ENCODE measurements around the gene PRDM16. TPM values are rescaled to one million over a fixed set of nuclear protein-coding genes. Genes with fewer than 3 reads are reported as not detected.
A peak's percentile ranks its signal among the peaks of the same experiment; 100 is the strongest.

Gene PRDM16
- total and polyA plus RNA-seq, 2 of the 13 experiments (the other 11 are each of a cell fraction or from before 2014, with no cell fraction given), result 0.15 to 0.81 TPM

DNA sequence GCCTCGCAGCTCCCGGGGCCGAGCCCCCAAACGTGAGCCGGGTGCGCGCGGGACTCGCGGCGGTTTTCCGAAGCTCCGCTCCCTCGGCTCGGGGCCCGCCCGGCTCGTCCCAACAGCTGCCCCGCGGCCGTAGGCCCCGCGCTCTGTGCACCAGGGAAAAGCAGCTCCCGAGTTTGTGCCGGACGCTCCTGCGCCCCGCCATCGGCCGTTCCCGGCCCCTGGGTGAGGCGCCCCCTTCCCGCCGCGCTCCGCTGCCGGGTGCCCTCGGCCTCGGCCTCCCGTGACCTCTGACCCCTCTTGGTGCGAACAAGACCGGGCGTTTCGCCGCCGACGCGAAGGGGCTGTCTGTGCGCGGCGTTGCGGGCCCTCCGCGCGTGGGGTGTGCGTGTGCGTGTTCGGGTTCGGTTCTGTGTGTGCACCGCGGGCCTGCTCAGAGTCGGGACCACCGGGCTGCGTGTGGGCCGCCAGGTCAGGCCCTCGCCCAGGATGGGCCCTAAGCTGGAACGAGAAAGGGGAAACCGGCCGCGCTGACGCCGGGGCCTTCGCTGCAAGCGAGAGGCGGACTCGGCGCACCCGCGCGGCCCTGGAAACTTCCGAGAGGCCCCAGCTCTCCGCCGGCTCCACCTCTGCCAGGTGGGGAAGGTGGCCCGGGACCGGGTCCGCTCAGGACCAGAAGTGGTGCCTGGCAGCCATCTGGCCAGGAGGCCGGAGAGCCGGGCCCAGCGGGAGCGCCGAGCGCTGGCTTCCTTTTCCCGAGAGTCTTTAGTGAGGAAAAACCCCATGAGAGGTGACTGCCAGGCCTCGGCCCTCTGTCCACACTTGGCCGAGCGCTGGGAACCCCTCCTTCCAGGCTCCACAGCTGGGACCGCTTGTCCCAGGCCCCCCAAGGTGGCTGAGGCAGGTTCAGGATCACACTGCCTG, 1.9 kb downstream of the PRDM16 start (continued):
- TF ChIP-seq, protein P1, sequence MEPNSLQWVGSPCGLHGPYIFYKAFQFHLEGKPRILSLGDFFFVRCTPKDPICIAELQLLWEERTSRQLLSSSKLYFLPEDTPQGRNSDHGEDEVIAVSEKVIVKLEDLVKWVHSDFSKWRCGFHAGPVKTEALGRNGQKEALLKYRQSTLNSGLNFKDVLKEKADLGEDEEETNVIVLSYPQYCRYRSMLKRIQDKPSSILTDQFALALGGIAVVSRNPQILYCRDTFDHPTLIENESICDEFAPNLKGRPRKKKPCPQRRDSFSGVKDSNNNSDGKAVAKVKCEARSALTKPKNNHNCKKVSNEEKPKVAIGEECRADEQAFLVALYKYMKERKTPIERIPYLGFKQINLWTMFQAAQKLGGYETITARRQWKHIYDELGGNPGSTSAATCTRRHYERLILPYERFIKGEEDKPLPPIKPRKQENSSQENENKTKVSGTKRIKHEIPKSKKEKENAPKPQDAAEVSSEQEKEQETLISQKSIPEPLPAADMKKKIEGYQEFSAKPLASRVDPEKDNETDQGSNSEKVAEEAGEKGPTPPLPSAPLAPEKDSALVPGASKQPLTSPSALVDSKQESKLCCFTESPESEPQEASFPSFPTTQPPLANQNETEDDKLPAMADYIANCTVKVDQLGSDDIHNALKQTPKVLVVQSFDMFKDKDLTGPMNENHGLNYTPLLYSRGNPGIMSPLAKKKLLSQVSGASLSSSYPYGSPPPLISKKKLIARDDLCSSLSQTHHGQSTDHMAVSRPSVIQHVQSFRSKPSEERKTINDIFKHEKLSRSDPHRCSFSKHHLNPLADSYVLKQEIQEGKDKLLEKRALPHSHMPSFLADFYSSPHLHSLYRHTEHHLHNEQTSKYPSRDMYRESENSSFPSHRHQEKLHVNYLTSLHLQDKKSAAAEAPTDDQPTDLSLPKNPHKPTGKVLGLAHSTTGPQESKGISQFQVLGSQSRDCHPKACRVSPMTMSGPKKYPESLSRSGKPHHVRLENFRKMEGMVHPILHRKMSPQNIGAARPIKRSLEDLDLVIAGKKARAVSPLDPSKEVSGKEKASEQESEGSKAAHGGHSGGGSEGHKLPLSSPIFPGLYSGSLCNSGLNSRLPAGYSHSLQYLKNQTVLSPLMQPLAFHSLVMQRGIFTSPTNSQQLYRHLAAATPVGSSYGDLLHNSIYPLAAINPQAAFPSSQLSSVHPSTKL (CRISPR knock-in tag; IDR thresholded peaks at IDR 0.05), result no peak
- no peak for TF ChIP-seq SOX13 (IDR thresholded peaks at IDR 0.05)
- no peak for TF ChIP-seq SOX13 (CRISPR knock-in tag; conservative IDR thresholded peaks at IDR 0.05 in 1 of 2, IDR thresholded peaks at IDR 0.05 in 1 of 2)
- TF ChIP-seq ZFY (CRISPR knock-in tag; IDR thresholded peaks at IDR 0.05), result peak; percentile 83
- TF ChIP-seq, protein P2, sequence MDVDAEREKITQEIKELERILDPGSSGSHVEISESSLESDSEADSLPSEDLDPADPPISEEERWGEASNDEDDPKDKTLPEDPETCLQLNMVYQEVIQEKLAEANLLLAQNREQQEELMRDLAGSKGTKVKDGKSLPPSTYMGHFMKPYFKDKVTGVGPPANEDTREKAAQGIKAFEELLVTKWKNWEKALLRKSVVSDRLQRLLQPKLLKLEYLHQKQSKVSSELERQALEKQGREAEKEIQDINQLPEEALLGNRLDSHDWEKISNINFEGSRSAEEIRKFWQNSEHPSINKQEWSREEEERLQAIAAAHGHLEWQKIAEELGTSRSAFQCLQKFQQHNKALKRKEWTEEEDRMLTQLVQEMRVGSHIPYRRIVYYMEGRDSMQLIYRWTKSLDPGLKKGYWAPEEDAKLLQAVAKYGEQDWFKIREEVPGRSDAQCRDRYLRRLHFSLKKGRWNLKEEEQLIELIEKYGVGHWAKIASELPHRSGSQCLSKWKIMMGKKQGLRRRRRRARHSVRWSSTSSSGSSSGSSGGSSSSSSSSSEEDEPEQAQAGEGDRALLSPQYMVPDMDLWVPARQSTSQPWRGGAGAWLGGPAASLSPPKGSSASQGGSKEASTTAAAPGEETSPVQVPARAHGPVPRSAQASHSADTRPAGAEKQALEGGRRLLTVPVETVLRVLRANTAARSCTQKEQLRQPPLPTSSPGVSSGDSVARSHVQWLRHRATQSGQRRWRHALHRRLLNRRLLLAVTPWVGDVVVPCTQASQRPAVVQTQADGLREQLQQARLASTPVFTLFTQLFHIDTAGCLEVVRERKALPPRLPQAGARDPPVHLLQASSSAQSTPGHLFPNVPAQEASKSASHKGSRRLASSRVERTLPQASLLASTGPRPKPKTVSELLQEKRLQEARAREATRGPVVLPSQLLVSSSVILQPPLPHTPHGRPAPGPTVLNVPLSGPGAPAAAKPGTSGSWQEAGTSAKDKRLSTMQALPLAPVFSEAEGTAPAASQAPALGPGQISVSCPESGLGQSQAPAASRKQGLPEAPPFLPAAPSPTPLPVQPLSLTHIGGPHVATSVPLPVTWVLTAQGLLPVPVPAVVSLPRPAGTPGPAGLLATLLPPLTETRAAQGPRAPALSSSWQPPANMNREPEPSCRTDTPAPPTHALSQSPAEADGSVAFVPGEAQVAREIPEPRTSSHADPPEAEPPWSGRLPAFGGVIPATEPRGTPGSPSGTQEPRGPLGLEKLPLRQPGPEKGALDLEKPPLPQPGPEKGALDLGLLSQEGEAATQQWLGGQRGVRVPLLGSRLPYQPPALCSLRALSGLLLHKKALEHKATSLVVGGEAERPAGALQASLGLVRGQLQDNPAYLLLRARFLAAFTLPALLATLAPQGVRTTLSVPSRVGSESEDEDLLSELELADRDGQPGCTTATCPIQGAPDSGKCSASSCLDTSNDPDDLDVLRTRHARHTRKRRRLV (CRISPR knock-in tag; IDR thresholded peaks at IDR 0.05), result no peak
- TF ChIP-seq SP1 (IDR thresholded peaks at IDR 0.05), result no peak
- no peak for TF ChIP-seq SP1 (CRISPR knock-in tag; IDR thresholded peaks at IDR 0.05)
- TF ChIP-seq ZSCAN30 (CRISPR knock-in tag; IDR thresholded peaks at IDR 0.05), result no peak
- TF ChIP-seq TRIM24 (CRISPR knock-in tag; IDR thresholded peaks at IDR 0.05), result no peak
- TF ChIP-seq, protein P3, sequence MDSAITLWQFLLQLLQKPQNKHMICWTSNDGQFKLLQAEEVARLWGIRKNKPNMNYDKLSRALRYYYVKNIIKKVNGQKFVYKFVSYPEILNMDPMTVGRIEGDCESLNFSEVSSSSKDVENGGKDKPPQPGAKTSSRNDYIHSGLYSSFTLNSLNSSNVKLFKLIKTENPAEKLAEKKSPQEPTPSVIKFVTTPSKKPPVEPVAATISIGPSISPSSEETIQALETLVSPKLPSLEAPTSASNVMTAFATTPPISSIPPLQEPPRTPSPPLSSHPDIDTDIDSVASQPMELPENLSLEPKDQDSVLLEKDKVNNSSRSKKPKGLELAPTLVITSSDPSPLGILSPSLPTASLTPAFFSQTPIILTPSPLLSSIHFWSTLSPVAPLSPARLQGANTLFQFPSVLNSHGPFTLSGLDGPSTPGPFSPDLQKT (CRISPR knock-in tag; IDR thresholded peaks at IDR 0.05; ENCODE audit: borderline replicate concordance), result no peak
- TF ChIP-seq, protein P4, sequence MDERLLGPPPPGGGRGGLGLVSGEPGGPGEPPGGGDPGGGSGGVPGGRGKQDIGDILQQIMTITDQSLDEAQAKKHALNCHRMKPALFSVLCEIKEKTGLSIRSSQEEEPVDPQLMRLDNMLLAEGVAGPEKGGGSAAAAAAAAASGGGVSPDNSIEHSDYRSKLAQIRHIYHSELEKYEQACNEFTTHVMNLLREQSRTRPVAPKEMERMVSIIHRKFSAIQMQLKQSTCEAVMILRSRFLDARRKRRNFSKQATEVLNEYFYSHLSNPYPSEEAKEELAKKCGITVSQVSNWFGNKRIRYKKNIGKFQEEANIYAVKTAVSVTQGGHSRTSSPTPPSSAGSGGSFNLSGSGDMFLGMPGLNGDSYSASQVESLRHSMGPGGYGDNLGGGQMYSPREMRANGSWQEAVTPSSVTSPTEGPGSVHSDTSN (CRISPR knock-in tag; IDR thresholded peaks at IDR 0.05), result no peak
- no peak for TF ChIP-seq TOPORS (CRISPR knock-in tag; IDR thresholded peaks at IDR 0.05)
- no peak for TF ChIP-seq ZNF180 (CRISPR knock-in tag; IDR thresholded peaks at IDR 0.05; ENCODE audit: borderline replicate concordance, low read depth)
